ENCODE measurements around the gene PPM1H.

Gene PPM1H

GRCh38 chr12:62726471-62726980 is 208.4 kb downstream of the PPM1H start:
- no peak for DNase-seq

- no peak for DNase-seq
These were observed 209.2 kb downstream of the PPM1H start for GRCh38 chr12:62725781-62726180.

GRCh38 chr12:62724947-62725451 is 210.0 kb downstream of the PPM1H start:
- no peak for DNase-seq

- DNase-seq, result no peak
These were observed 210.7 kb downstream of the PPM1H start for GRCh38 chr12:62724285-62724684.

- no peak for DNase-seq
These were observed 211.8 kb downstream of the PPM1H start for GRCh38 chr12:62722971-62723680.

- no peak for DNase-seq
These were observed 214.2 kb downstream of the PPM1H start for GRCh38 chr12:62720661-62721330.

GRCh38 chr12:62720025-62720424 is 214.9 kb downstream of the PPM1H start:
- DNase-seq, result no peak

GRCh38 chr12:62718762-62719426 is 216.1 kb downstream of the PPM1H start:
- no peak for DNase-seq

- no peak for DNase-seq
These were observed 217.3 kb downstream of the PPM1H start for GRCh38 chr12:62717643-62718042.

GRCh38 chr12:62716866-62717525 is 218.0 kb downstream of the PPM1H start:
- no peak for DNase-seq

GRCh38 chr12:62716037-62716436 is 218.9 kb downstream of the PPM1H start:
- no peak for DNase-seq

GRCh38 chr12:62714774-62715721 is 219.9 kb downstream of the PPM1H start:
- DNase-seq, result no peak

GRCh38 chr12:62714181-62714773 is 220.7 kb downstream of the PPM1H start:
- DNase-seq, result no peak

GRCh38 chr12:62713723-62714122 is 221.2 kb downstream of the PPM1H start:
- no peak for DNase-seq

GRCh38 chr12:62712681-62713573 is 222.0 kb downstream of the PPM1H start:
- no peak for DNase-seq

- no peak for DNase-seq
These were observed 223.2 kb downstream of the PPM1H start for GRCh38 chr12:62711631-62712241.

- DNase-seq, result no peak
These were observed 225.6 kb downstream of the PPM1H start for GRCh38 chr12:62709311-62709710.

- DNase-seq, result no peak
These were observed 227.0 kb downstream of the PPM1H start for GRCh38 chr12:62707939-62708338.

- DNase-seq, result no peak
These were observed 229.1 kb downstream of the PPM1H start for GRCh38 chr12:62705846-62706245.

GRCh38 chr12:62703011-62703380 is 232.0 kb downstream of the PPM1H start:
- no peak for DNase-seq

Data from activated CD8-positive, alpha-beta memory T cell treated with anti-CD3 and anti-CD28 coated beads for 24 hours (primary cell).